Fibroblast of lung (primary cell): ENCODE results near the gene DPYD.

Experiments
- EZH2 ChIP-seq: IDR thresholded peaks from 2 replicates; pipeline ENCODE4 v1.5.1; 2012; ENCODE audit warnings: low read length, control low read depth, mild to moderate bottlenecking; ENCODE audit errors: missing control alignments
- TF ChIP-seq, protein P1 (sequence below), 2 donors: IDR thresholded peaks in 1 of 2; conservative IDR thresholded peaks in 1 of 2; 1 replicate in 1 of 2; 2 replicates in 1 of 2; pipeline ENCODE4 v1.5.1; 2011 to 2012; ENCODE audit warnings: low read length in 2 of 2, control low read depth in 1 of 2, inconsistent platforms in 1 of 2, low read depth in 1 of 2, mild to moderate bottlenecking in 1 of 2

DNA sequence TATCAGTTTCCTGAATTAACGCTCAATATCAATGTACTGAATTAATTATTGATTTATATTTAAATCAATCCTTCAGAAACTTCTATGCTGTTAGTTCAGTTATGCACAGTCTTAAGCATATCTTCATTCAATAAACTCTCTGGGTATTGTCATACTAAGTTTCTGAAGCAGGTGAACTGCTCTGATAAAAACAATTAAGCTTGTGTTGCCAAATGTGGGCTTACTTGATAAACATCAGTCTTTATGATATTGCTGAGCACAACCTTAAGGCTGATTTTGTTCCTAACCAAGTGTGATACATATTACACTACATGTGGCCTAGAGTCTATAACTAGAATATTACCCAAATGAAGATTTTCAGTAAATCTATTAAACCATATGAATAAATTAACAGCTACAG is 67.6 kb downstream of the DPYD start:
- TF ChIP-seq EZH2, result no peak
- TF ChIP-seq, protein P1, sequence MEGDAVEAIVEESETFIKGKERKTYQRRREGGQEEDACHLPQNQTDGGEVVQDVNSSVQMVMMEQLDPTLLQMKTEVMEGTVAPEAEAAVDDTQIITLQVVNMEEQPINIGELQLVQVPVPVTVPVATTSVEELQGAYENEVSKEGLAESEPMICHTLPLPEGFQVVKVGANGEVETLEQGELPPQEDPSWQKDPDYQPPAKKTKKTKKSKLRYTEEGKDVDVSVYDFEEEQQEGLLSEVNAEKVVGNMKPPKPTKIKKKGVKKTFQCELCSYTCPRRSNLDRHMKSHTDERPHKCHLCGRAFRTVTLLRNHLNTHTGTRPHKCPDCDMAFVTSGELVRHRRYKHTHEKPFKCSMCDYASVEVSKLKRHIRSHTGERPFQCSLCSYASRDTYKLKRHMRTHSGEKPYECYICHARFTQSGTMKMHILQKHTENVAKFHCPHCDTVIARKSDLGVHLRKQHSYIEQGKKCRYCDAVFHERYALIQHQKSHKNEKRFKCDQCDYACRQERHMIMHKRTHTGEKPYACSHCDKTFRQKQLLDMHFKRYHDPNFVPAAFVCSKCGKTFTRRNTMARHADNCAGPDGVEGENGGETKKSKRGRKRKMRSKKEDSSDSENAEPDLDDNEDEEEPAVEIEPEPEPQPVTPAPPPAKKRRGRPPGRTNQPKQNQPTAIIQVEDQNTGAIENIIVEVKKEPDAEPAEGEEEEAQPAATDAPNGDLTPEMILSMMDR (conservative IDR thresholded peaks at IDR 0.05 in 1 of 2, IDR thresholded peaks at IDR 0.05 in 1 of 2; ENCODE audit: low read depth in 1 of 2, low read length in 2 of 2), result no peak
